HCT116 (cell line): Measurements from ENCODE around the gene MOV10. TPM values are rescaled to one million over a fixed set of nuclear protein-coding genes. Genes with fewer than 3 reads are reported as not detected.

ENCODE experiments used
- ATAC-seq: fragments of 200-7000 bp; cut with Tn5 transposase; 2 replicates; pipeline ENCODE4 v1.9.1; 2020; ENCODE audit warnings: mild to moderate bottlenecking, moderate library complexity
- BruUV-seq: library from RNA; stranded (reverse); fragments of 400-500 nt; replicated peaks from 2 replicates; lab custom pipeline; 2021; lab: Mats Ljungman, UMichigan
- CTCF ChIA-PET: fragments of 300-600 bp; sonication (Branson Sonifier 250); formaldehyde crosslinking; loops from one replicate; lab custom pipeline; 2021; ENCODE audit warnings: antibody characterized with exemption; lab: Charles Lee
- POLR2A ChIA-PET: fragments of 300-600, 350-600 bp; sonication (Branson Sonifier 250); formaldehyde crosslinking; loops from one replicate; lab custom pipeline; 2021; ENCODE audit warnings: antibody characterized with exemption; lab: Charles Lee
- RAD21 ChIA-PET, 2 experiments: fragments of 300-600 bp; sonication (Branson Sonifier 250); formaldehyde crosslinking; loops; one replicate each; lab custom pipeline; 2023; ENCODE audit warnings: low total read pairs in 2 of 2; ENCODE audit not compliant: uncharacterized antibody in 2 of 2, unreplicated experiment in 2 of 2, low non-redundant PET in 1 of 2; lab: Charles Lee
- DNase-seq: peaks from one replicate; pipeline ENCODE4 v3.0.0-alpha.2; 2010; ENCODE audit warnings: low read depth, low spot score
- H2AFZ ChIP-seq: fragments of 200-600 bp; shearing (Covaris generic), sonication (generic); 2 replicates; pipeline ENCODE4 v1.6.1; 2017; ENCODE audit warnings: low read depth, mixed run types, mixed read lengths, antibody characterized with exemption, low read length; ENCODE audit not compliant: poor library complexity, severe bottlenecking
- H3K27ac ChIP-seq: 2 replicates; pipeline ENCODE4 v1.5.1; 2012; ENCODE audit warnings: low read depth, low read length
- H3K27me3 ChIP-seq: fragments of 200-600 bp; sonication (generic); 2 replicates; pipeline ENCODE4 v1.6.1; 2016; ENCODE audit warnings: mixed run types, low read length, mixed read lengths; ENCODE audit not compliant: insufficient read depth
- H3K36me3 ChIP-seq, 2 experiments: fragments of 200-500 bp in 1 of 2; fragments of 200-600 bp in 1 of 2; sonication (Bioruptor generic) in 1 of 2; sonication (generic) in 1 of 2; 2 replicates each; pipeline versions ENCODE4 v1.5.1 to v1.6.1; 2014 to 2016; ENCODE audit warnings: low read length in 2 of 2, inconsistent platforms in 1 of 2, mixed read lengths in 1 of 2, mixed run types in 1 of 2; ENCODE audit not compliant: insufficient read depth in 2 of 2, control insufficient read depth in 1 of 2
- H3K4me1 ChIP-seq, 2 experiments: fragments of 200-600 bp in 1 of 2; sonication (generic) in 1 of 2; 2 replicates each; pipeline versions ENCODE4 v1.5.1 to v1.6.1; 2012 to 2017; ENCODE audit warnings: low read length in 2 of 2, inconsistent platforms in 1 of 2, mild to moderate bottlenecking in 1 of 2, mixed read lengths in 1 of 2, mixed run types in 1 of 2, moderate library complexity in 1 of 2; ENCODE audit not compliant: insufficient read depth in 2 of 2, control insufficient read depth in 1 of 2
- H3K4me2 ChIP-seq: fragments of 200-600 bp; sonication (generic); 2 replicates; pipeline ENCODE4 v1.6.1; 2017; ENCODE audit warnings: mixed run types, low read length, mixed read lengths
- H3K4me3 ChIP-seq, 2 experiments: fragments of 200-600 bp in 1 of 2; sonication (generic) in 1 of 2; replicated peaks in 1 of 2; 2 replicates each; pipeline ENCODE4 v1.5.1; 2011 to 2016; ENCODE audit warnings: low read length in 2 of 2, control low read depth in 1 of 2, low read depth in 1 of 2, mild to moderate bottlenecking in 1 of 2, mixed read lengths in 1 of 2, mixed run types in 1 of 2
- H3K79me2 ChIP-seq: fragments of 200-600 bp; sonication (generic); 2 replicates; pipeline ENCODE4 v1.6.1; 2017; ENCODE audit warnings: mild to moderate bottlenecking, mixed run types, low read length, moderate library complexity, mixed read lengths; ENCODE audit not compliant: insufficient read depth
- H3K9ac ChIP-seq: fragments of 200-600 bp; sonication (generic); 2 replicates; pipeline ENCODE4 v1.6.1; 2016; ENCODE audit warnings: low read length, mixed read lengths
- H3K9me2 ChIP-seq: fragments of 200-600 bp; sonication (generic), shearing (Covaris generic); 2 replicates; pipeline ENCODE4 v1.6.1; 2017; ENCODE audit warnings: mixed run types, mild to moderate bottlenecking, moderate library complexity; ENCODE audit not compliant: insufficient read depth
- H3K9me3 ChIP-seq, 2 experiments: fragments of 200-500 bp in 1 of 2; fragments of 200-600 bp in 1 of 2; sonication (Bioruptor generic) in 1 of 2; sonication (generic) in 1 of 2; 2 replicates each; pipeline ENCODE4 v1.6.1; 2014 to 2017; ENCODE audit warnings: low read length in 2 of 2, mixed read lengths in 2 of 2, inconsistent platforms in 1 of 2, low read depth in 1 of 2, mild to moderate bottlenecking in 1 of 2, mixed run types in 1 of 2, moderate library complexity in 1 of 2; ENCODE audit not compliant: control insufficient read depth in 1 of 2, insufficient read depth in 1 of 2
- H4K20me1 ChIP-seq: fragments of 200-600 bp; sonication (generic), shearing (Covaris generic); 2 replicates; pipeline ENCODE4 v1.6.1; 2017; ENCODE audit warnings: mixed run types, mild to moderate bottlenecking, moderate library complexity; ENCODE audit not compliant: insufficient read depth
- CTCF ChIP-seq, 3 experiments: fragments of 200-600 bp in 1 of 3; sonication (generic) in 1 of 3; IDR thresholded peaks in 2 of 3; conservative IDR thresholded peaks in 1 of 3; 2 replicates each; pipeline ENCODE4 v1.5.1; 2012 to 2017; ENCODE audit warnings: low read depth in 2 of 3, low read length in 2 of 3, antibody characterized with exemption in 1 of 3, borderline replicate concordance in 1 of 3, control low read depth in 1 of 3, mild to moderate bottlenecking in 1 of 3, mixed read lengths in 1 of 3, mixed run types in 1 of 3, moderate library complexity in 1 of 3; ENCODE audit not compliant: insufficient read depth in 1 of 3
- EGR1 ChIP-seq: IDR thresholded peaks from 2 replicates; pipeline ENCODE4 v1.6.1; 2012; ENCODE audit warnings: low read depth
- ELF1 ChIP-seq: IDR thresholded peaks from 2 replicates; pipeline ENCODE4 v1.6.1; 2012; ENCODE audit warnings: low read depth, borderline replicate concordance
- FOSL1 ChIP-seq: IDR thresholded peaks from 2 replicates; pipeline ENCODE4 v1.6.1; 2012; ENCODE audit warnings: low read depth
- POLR2A ChIP-seq: IDR thresholded peaks from 2 replicates; pipeline ENCODE4 v1.7.0; 2011; ENCODE audit warnings: borderline replicate concordance; ENCODE audit not compliant: insufficient read depth, insufficient read length; ENCODE audit errors: extremely low read depth
- POLR2AphosphoS5 ChIP-seq: IDR thresholded peaks from 2 replicates; pipeline ENCODE4 v1.6.1; 2011; ENCODE audit warnings: mild to moderate bottlenecking, low read depth, low read length, moderate library complexity
- REST ChIP-seq: IDR thresholded peaks from 2 replicates; pipeline ENCODE4 v1.6.1; 2012; ENCODE audit warnings: low read depth
- YY1 ChIP-seq: IDR thresholded peaks from 2 replicates; pipeline ENCODE4 v1.6.1; 2011; ENCODE audit warnings: low read length, low read depth, moderate library complexity, mild to moderate bottlenecking; ENCODE audit not compliant: insufficient replicate concordance; ENCODE audit errors: extremely low read depth
- ZFX ChIP-seq: fragments of 450-650 bp; IDR thresholded peaks from 2 replicates; pipeline ENCODE4 v1.6.1; 2017
- intact Hi-C: fragments of 100-400 bp; cut with micrococcal nuclease; formaldehyde crosslinking; loops from 2 replicates; pipeline ENCODE4 v1.10.0; 2022
- total RNA-seq: library from RNA; stranded (reverse); gene quantifications from one replicate; pipeline ENCODE4 v1.2.1, GENCODE V29; 2021; ENCODE audit not compliant: unreplicated experiment

The MOV10 gene
- total RNA-seq, 1 experiment from 2014 or later = 109 TPM

- Histone ChIP-seq H3K9ac (peak overlapping the region; percentile 47), H3K27ac (peak overlapping the region; percentile 73), H3K36me3 (peaks cover 4 to 23% of the 10 kb centered on the region in 2 experiments; a peak in 3 of 4 replicates), H3K4me3 (peak overlapping the region; percentile 16 to 31), H4K20me1 (no peaks in the 10 kb centered on the region), H3K4me1 (peaks cover 48 to 68% of the 10 kb centered on the region in 2 experiments), H3K4me2 (peak overlapping the region; percentile 76), H2AFZ (no peak overlapping the region), H3K9me3 (no peaks in the 10 kb centered on the region), H3K79me2 (peaks cover 26% of the 10 kb centered on the region), H3K27me3 (no peaks in the 10 kb centered on the region), H3K9me2 (no peaks in the 10 kb centered on the region)
- intact Hi-C loops = loop anchor here (10.0 kb wide), 1 partner anchor 176 kb away; no protein-coding TSS in a partner anchor
- TF ChIP-seq POLR2A (no peak), ELF1 (no peak), POLR2AphosphoS5 (peak; percentile 79), FOSL1 (no peak), CTCF (IDR thresholded peaks at IDR 0.05 in 2 of 3, conservative IDR thresholded peaks at IDR 0.05 in 1 of 3; ENCODE audit: borderline replicate concordance in 1 of 3, insufficient read depth in 1 of 3, low read depth in 2 of 3, low read length in 2 of 3) (no peak), REST (no peak), EGR1 (no peak), YY1 (no peak), ZFX (no peak)
- peak; percentile 77 for DNase-seq
- ChIA-PET CTCF (interaction anchor here (1.2 kb wide), 1 partner anchor 304 kb away, joined by 3 read pairs; the partner anchor contains the start of gene CTTNBP2NL), RAD21 (no interaction called here), POLR2A (interaction anchor here (2.4 kb wide), 1 partner anchor 26 kb away, joined by 9 read pairs; the partner anchor contains the start of gene MOV10)
- BruUV-seq = no TSS peak
- ATAC-seq = peak; percentile 46
Measured at GRCh38 chr1:112700290-112701226, 26.1 kb downstream of the MOV10 start.
